ENCODE data around the gene MSL2. TPM values are rescaled to one million over a fixed set of nuclear protein-coding genes. Genes with fewer than 3 reads are reported as not detected.
A peak's percentile ranks its signal among the peaks of the same experiment; 100 is the strongest.
"Not testable (repeated sequence)": the region's sequence is repeated elsewhere in the genome, so short reads cannot be mapped to it uniquely, and the experiment has no call there.

MSL2 gene
- total RNA-seq, 2 experiments from 2014 or later = 37.2 to 38.5 TPM

DNA sequence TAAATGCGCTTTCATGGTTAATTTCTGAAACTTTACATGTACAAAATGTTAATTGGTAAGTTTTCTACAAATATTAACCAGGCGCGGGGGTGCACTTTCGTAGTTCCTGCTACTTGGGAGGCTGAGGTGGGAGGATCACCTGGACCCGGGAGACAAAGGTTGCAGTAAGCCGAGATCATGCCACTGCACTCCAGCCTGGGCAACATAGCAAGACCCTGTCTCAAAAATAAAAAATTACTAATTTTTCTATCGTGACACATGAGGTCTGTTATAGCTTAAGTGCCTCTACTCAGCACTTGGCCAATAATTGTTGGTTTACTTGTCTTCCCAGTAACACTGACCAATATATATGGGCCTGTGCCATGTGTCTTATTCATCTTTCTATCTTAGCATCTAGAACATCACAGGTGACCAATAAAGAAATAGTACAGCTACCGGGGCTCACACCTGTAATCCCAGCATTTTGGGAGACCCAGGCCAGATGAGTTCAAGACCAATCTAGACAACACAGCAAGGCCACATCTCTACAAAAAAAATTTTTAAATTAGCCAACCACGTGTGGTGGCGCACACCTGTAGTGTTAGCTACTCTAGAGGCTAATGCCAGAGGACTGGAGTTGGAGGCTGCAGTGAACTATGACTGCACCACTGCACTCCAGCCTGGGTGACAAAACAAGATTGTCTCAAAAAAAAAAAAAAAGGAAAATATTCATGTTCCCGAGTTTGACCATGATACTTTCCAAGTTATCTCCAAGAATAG is 6.1 kb downstream of the MSL2 start:
- no peaks in the 10 kb centered on the region for H3K9me3 Mint-ChIP-seq
- intact Hi-C loops (cut with micrococcal nuclease) = loop anchor here (10.0 kb wide), 2 partner anchors 735 to 1705 kb away; partner anchors contain the start of genes ANAPC13 and CEP63

DNA sequence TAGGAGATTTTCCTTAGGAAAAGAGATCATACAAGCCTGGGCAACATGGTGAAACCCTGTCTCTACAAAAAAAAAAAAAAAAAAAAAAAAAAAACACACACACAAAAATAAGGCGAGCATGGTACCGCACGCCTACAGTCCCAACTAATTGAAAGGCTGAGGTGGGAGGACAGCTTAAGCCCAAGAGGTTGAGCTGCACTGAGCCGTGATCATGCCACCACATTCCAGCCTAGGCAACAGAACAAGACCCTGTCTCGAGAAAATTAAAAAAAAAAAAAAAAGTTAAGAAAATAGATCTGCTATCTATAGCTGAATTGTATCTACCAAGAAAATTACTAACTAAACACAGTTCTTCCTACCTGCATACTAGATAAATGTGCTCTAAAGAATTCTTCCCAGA is 7.1 kb downstream of the MSL2 start:
- Mint-ChIP-seq H3K9me3 (no peaks in the 10 kb centered on the region), H3K36me3 (peaks cover 22% of the 10 kb centered on the region), H3K27ac (no peak overlapping the region), H3K4me1 (ENCODE audit: low read depth) (peaks cover 69% of the 10 kb centered on the region), H3K27me3 (no peaks in the 10 kb centered on the region), H3K4me3 (no peak overlapping the region)
- intact Hi-C loops (cut with micrococcal nuclease) = no loop called here
- POLR2A ChIA-PET = no interaction called here
- CTCF ChIA-PET = no interaction called here
- no peak for DNase-seq

More for the DNA sequence above, 6.1 kb downstream of the MSL2 start:
- H3K27ac Mint-ChIP-seq = no peak overlapping the region
- ChIA-PET POLR2A (no interaction called here), CTCF (interaction anchor here (0.5 to 1.3 kb wide), 5 partner anchors 10 to 742 kb away, joined by 3 to 8 read pairs (median 3); partner anchors contain the start of gene STAG1)
- peaks cover 32% of the 10 kb centered on the region for H3K36me3 Mint-ChIP-seq
- peaks cover 60% of the 10 kb centered on the region for H3K4me1 Mint-ChIP-seq (ENCODE audit: low read depth)
- no peaks in the 10 kb centered on the region for H3K27me3 Mint-ChIP-seq
- H3K4me3 Mint-ChIP-seq = no peak overlapping the region
- no peak for DNase-seq

DNA sequence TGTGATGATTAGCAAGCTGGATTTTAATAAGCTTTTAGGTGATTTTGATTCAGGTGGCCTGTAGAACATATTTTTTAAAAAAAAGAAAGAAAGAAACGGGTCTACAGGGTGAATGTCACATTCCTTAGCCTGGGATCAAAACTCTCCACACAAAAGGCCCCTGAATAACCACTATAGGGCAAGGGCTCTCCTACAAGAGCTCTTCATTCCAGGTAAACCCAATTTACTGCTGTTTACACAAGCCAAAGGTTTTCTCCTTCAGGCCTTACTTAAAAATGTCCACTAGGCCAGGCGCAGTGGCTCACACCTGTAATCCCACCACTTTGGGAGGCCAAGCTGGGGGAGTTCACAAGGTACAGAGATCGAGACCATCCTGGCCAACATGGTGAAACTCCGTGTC is 8.3 kb downstream of the MSL2 start:
- POLR2A ChIA-PET = interaction anchor here (0.8 kb wide), 1 partner anchor 9 kb away, joined by 3 read pairs; the partner anchor contains the start of gene MSL2
- DNase-seq = no peak
- no peak overlapping the region for H3K4me3 Mint-ChIP-seq
- CTCF ChIA-PET = interaction anchor here (0.8 kb wide), 1 partner anchor 109 kb away, joined by 3 read pairs; no protein-coding TSS in a partner anchor
- no peaks in the 10 kb centered on the region for H3K9me3 Mint-ChIP-seq
- peaks cover 12% of the 10 kb centered on the region for H3K36me3 Mint-ChIP-seq
- H3K27ac Mint-ChIP-seq = no peak overlapping the region
- intact Hi-C loops (cut with micrococcal nuclease) = no loop called here
- H3K4me1 Mint-ChIP-seq (ENCODE audit: low read depth) = peaks cover 79% of the 10 kb centered on the region
- no peaks in the 10 kb centered on the region for H3K27me3 Mint-ChIP-seq

GRCh38 chr3:136186846-136187245 is 9.3 kb downstream of the MSL2 start:
- intact Hi-C loops (cut with micrococcal nuclease) = no loop called here

DNA sequence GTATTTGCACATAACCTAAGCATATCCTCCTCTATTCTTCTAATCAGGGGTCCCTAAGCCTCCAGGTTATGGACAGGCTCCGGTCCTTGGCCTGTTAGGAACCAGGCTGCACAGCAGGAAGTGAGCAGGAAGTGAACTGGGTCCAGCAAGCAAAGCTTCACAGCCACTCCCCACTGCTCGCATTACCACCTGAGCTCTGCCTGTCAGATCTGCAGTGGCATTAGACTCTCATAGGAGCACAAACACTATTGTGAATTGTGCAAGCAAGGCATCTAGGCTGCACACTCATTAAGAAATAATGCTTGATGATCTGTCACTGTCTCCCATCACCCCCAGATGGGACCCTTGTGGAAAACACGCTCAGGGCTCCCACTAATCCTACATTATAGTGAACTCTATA is 9.8 kb downstream of the MSL2 start:
- no peak overlapping the region for H3K27ac Mint-ChIP-seq
- no peaks in the 10 kb centered on the region for H3K27me3 Mint-ChIP-seq
- H3K4me3 Mint-ChIP-seq = no peak overlapping the region
- intact Hi-C loops (cut with micrococcal nuclease) = no loop called here
- ChIA-PET POLR2A (no interaction called here), CTCF (interaction anchor here (1.1 kb wide), 1 partner anchor 828 kb away, joined by 3 read pairs; no protein-coding TSS in a partner anchor)
- H3K36me3 Mint-ChIP-seq = peaks cover 8% of the 10 kb centered on the region
- no peaks in the 10 kb centered on the region for H3K9me3 Mint-ChIP-seq
- H3K4me1 Mint-ChIP-seq (ENCODE audit: low read depth) = peaks cover 81% of the 10 kb centered on the region
- DNase-seq = no peak

More at GRCh38 chr3:136186846-136187245, 9.3 kb downstream of the MSL2 start:
- no peaks in the 10 kb centered on the region for H3K9me3 Mint-ChIP-seq
- H3K36me3 Mint-ChIP-seq = peaks cover 8% of the 10 kb centered on the region
- H3K4me1 Mint-ChIP-seq (ENCODE audit: low read depth) = peaks cover 84% of the 10 kb centered on the region
- no peak for DNase-seq
- POLR2A ChIA-PET = interaction anchor here (0.7 kb wide), 1 partner anchor 17 kb away, joined by 4 read pairs; no protein-coding TSS in a partner anchor
- H3K27me3 Mint-ChIP-seq = no peaks in the 10 kb centered on the region
- H3K27ac Mint-ChIP-seq = no peak overlapping the region
- CTCF ChIA-PET = no interaction called here
- H3K4me3 Mint-ChIP-seq = no peak overlapping the region

- Mint-ChIP-seq H3K4me3 (no peak overlapping the region), H3K9me3 (no peaks in the 10 kb centered on the region), H3K4me1 (ENCODE audit: low read depth) (peaks cover 79% of the 10 kb centered on the region), H3K27me3 (no peaks in the 10 kb centered on the region), H3K36me3 (no peaks in the 10 kb centered on the region), H3K27ac (no peak overlapping the region)
- no peak for DNase-seq
- POLR2A ChIA-PET = interaction anchor here (2.7 kb wide), 1 partner anchor 12 kb away, joined by 9 read pairs; the partner anchor contains the start of gene MSL2
- intact Hi-C loops (cut with micrococcal nuclease) = no loop called here
- CTCF ChIA-PET = interaction anchor here (0.8 kb wide), 1 partner anchor 11 kb away, joined by 3 read pairs; the partner anchor contains the start of gene MSL2
Observed at GRCh38 chr3:136184703-136185102, 11.4 kb downstream of the MSL2 start.

DNA sequence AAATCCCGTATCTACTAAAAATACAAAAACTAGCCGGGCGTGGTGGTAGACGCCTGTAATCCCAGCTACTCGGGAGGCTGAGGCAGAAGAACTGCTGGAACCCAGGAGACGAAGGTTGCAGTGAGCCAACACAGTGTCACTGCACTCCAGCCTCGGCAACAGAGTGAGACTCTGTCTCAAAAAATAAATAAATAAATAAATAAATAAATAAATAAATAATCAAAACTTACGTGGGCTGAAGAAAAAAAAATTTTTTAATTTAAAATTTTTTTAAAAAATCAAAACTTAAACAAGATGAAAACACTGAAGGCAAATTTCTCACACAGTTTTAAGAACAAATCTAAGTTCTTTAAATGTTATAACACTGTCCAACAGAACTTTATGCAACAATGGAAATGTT is 14.4 kb downstream of the MSL2 start:
- DNase-seq = no peak
- H3K36me3 Mint-ChIP-seq = no peaks in the 10 kb centered on the region
- ChIA-PET CTCF (interaction anchor here (0.9 to 2.2 kb wide), 5 partner anchors 11 to 571 kb away, joined by 3 to 8 read pairs (median 8); partner anchors contain the start of genes MSL2 and STAG1), POLR2A (interaction anchor here (0.6 to 1.5 kb wide), 3 partner anchors 9 to 11 kb away, joined by 4 to 6 read pairs (median 5); no protein-coding TSS in a partner anchor)
- no peak overlapping the region for H3K4me3 Mint-ChIP-seq
- no peaks in the 10 kb centered on the region for H3K27me3 Mint-ChIP-seq
- H3K4me1 Mint-ChIP-seq (ENCODE audit: low read depth) = peaks cover 75% of the 10 kb centered on the region
- intact Hi-C loops (cut with micrococcal nuclease) = no loop called here
- no peak overlapping the region for H3K27ac Mint-ChIP-seq
- no peaks in the 10 kb centered on the region for H3K9me3 Mint-ChIP-seq

DNA sequence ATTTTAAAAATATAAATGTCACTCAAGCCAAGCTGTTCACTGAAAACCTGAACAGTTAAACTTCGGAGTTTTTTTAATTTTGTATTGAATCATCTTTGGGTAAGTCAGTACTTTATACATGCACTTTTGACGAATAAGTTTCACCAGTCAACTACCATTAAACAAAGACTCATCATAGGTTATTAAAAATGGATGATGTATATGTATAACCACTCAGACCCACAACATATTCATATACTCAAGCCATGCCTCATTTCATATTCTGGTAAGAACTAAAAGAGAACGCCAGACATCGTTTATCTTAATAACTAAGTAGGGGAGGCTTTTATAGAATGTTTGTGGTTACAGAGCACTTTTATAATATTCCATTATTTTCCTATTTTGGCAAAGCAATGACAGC is 18.3 kb downstream of the MSL2 start:
- Mint-ChIP-seq H3K4me1 (ENCODE audit: low read depth) (peaks cover 58% of the 10 kb centered on the region), H3K9me3 (no peaks in the 10 kb centered on the region), H3K4me3 (no peak overlapping the region), H3K36me3 (no peaks in the 10 kb centered on the region), H3K27me3 (no peaks in the 10 kb centered on the region), H3K27ac (no peak overlapping the region)
- intact Hi-C loops (cut with micrococcal nuclease) = no loop called here
- ChIA-PET CTCF (no interaction called here), POLR2A (interaction anchor here (1.3 kb wide), 1 partner anchor 15 kb away, joined by 3 read pairs; no protein-coding TSS in a partner anchor)
- no peak for DNase-seq

DNA sequence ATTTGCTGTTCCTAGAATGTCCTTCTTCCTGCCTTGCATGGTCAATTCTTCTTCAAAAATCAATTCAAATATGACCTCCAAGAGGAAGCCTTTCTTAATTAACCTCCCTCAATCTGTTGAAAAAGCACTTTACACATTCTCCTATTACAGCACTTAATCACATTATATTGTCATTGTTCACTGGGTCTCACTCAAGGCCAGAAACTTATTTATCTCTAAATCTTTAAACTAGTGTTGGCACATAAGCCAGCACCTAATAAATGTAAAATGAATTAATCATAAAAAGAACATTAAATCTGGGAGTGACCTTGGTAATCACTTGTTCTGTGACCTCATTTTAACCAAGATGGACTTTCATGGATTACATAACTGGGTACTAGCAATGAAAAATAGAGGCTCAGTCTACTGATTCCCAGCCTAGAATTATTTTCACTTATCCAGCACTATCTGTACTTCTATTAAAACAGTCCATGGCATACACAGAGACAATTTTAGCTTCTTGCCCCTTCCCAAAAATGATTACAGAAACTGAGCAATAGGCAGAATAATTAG is 22.1 kb downstream of the MSL2 start:
- no peaks in the 10 kb centered on the region for H3K36me3 Mint-ChIP-seq
- no peak overlapping the region for H3K4me3 Mint-ChIP-seq
- no peaks in the 10 kb centered on the region for H3K9me3 Mint-ChIP-seq
- no peak for DNase-seq
- H3K27ac Mint-ChIP-seq = no peak overlapping the region
- CTCF ChIA-PET = no interaction called here
- peaks cover 31% of the 10 kb centered on the region for H3K4me1 Mint-ChIP-seq (ENCODE audit: low read depth)
- intact Hi-C loops (cut with micrococcal nuclease) = no loop called here
- H3K27me3 Mint-ChIP-seq = no peaks in the 10 kb centered on the region
- POLR2A ChIA-PET = interaction anchor here (1.2 to 1.3 kb wide), 2 partner anchors 9 to 22 kb away, joined by 4 to 5 read pairs; partner anchors contain the start of gene MSL2

DNA sequence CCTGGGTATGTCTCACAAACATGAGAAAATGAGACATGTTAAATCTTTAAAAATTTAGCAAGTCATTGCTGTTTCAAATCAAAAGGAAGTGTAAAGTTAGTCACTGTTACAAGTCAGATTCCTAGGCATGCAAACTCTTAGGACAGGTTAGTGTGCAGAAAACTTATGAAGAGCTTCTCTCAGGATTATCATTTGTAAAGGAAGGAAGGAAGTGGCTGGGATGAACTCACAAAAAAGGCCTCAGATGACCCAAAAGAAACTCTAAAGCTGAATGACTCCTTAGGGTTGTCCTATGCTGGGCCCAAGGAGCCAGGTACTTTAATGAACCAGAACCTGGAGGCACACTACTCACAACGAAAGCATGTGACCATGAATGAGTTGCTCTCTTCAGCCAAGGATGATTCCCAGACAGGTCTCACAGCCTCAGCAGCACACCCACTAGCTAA is 25.0 kb downstream of the MSL2 start:
- Mint-ChIP-seq H3K9me3 (no peaks in the 10 kb centered on the region), H3K36me3 (no peaks in the 10 kb centered on the region), H3K27ac (no peak overlapping the region), H3K27me3 (no peaks in the 10 kb centered on the region), H3K4me1 (ENCODE audit: low read depth) (peaks cover 42% of the 10 kb centered on the region), H3K4me3 (no peak overlapping the region)
- CTCF ChIA-PET = interaction anchor here (0.6 to 1.7 kb wide), 4 partner anchors 11 to 749 kb away, joined by 3 to 8 read pairs (median 3); no protein-coding TSS in a partner anchor
- POLR2A ChIA-PET = interaction anchor here (0.8 to 2.1 kb wide), 7 partner anchors 10 to 581 kb away, joined by 3 to 9 read pairs (median 5); partner anchors contain the start of genes MSL2 and STAG1
- intact Hi-C loops (cut with micrococcal nuclease) = loop anchor here (1.0 kb wide), 3 partner anchors 12 to 25 kb away; partner anchors contain the start of gene MSL2
- peak; percentile 51 for DNase-seq

GRCh38 chr3:136168236-136168635 is 27.9 kb downstream of the MSL2 start:
- intact Hi-C loops (cut with micrococcal nuclease); H3K4me3 Mint-ChIP-seq: not testable (repeated sequence)
- CTCF ChIA-PET = interaction anchor here (1.0 kb wide), 1 partner anchor 11 kb away, joined by 3 read pairs; no protein-coding TSS in a partner anchor

GRCh38 chr3:136166507-136166906 is 29.6 kb downstream of the MSL2 start:
- Mint-ChIP-seq H3K4me1 (ENCODE audit: low read depth) (peaks cover 59% of the 10 kb centered on the region), H3K9me3 (no peaks in the 10 kb centered on the region), H3K27ac (no peak overlapping the region), H3K36me3 (no peaks in the 10 kb centered on the region), H3K27me3 (no peaks in the 10 kb centered on the region), H3K4me3 (no peak overlapping the region)
- ChIA-PET POLR2A (no interaction called here), CTCF (no interaction called here)
- no peak for DNase-seq
- intact Hi-C loops (cut with micrococcal nuclease) = no loop called here

More at GRCh38 chr3:136168236-136168635, 27.9 kb downstream of the MSL2 start:
- H3K9me3 Mint-ChIP-seq, H3K27ac Mint-ChIP-seq, H3K27me3 Mint-ChIP-seq, DNase-seq, POLR2A ChIA-PET, H3K36me3 Mint-ChIP-seq: not testable (repeated sequence)
- H3K4me1 Mint-ChIP-seq (ENCODE audit: low read depth) = peaks cover 54% of the 10 kb centered on the region

Data from activated CD4-positive, alpha-beta memory T cell treated with anti-CD3 and anti-CD28 coated beads for 36 hours (primary cell).